Uterus (tissue), 4 donors: ENCODE measurements around the gene BCAR3. TPM values are rescaled to one million over a fixed set of nuclear protein-coding genes. Genes with fewer than 3 reads are reported as not detected.

Experiments
- DNase-seq, 2 donors: peaks; one replicate each; pipeline ENCODE4 v3.0.0-alpha.2; 2019 to 2020
- H3K27ac ChIP-seq, 2 donors: fragments of 200-600 bp; sonication (generic); 1 replicate in 1 of 2; 2 replicates in 1 of 2; pipeline ENCODE4 v1.5.1; 2016 to 2018
- H3K27me3 ChIP-seq, 2 donors: fragments of 200-600 bp; sonication (generic); one replicate each; pipeline ENCODE4 v1.5.1; 2018 to 2019; ENCODE audit warnings: control low read depth in 1 of 2
- H3K36me3 ChIP-seq, 2 donors: fragments of 200-600 bp; sonication (generic); one replicate each; pipeline ENCODE4 v1.5.1; 2019; ENCODE audit warnings: control low read depth in 1 of 2
- H3K4me1 ChIP-seq, 2 donors: fragments of 200-600 bp; sonication (generic); one replicate each; pipeline ENCODE4 v1.5.1; 2018 to 2019; ENCODE audit warnings: control low read depth in 1 of 2
- H3K4me3 ChIP-seq, 2 donors: fragments of 200-600 bp; sonication (generic); 1 replicate in 1 of 2; 2 replicates in 1 of 2; pipeline ENCODE4 v1.5.1; 2018 to 2019; ENCODE audit warnings: mild to moderate bottlenecking in 1 of 2
- H3K9me3 ChIP-seq, 2 donors: fragments of 200-600 bp; sonication (generic); one replicate each; pipeline ENCODE4 v1.5.1; 2019; ENCODE audit warnings: control low read depth in 1 of 2
- POLR2A ChIP-seq, 2 donors: fragments of 450-650 bp; IDR thresholded peaks; one replicate each; pipeline ENCODE4 v1.6.1; 2016; ENCODE audit warnings: antibody characterized with exemption in 2 of 2, mild to moderate bottlenecking in 1 of 2, moderate library complexity in 1 of 2
- intact Hi-C: fragments of 100-400 bp; cut with DNase I; formaldehyde crosslinking; loops from one replicate; pipeline ENCODE4 v1.15.1; 2023; ENCODE audit warnings: low total_unique reads
- total RNA-seq, 4 donors: library from RNA; depleted of rRNA in 3 of 4; stranded (reverse); fragments of >200 nt in 3 of 4; gene quantifications; one replicate each; pipeline versions ENCODE4 v1.1.0 to v1.2.4, GENCODE V29; 2014 to 2023
- TF ChIP-seq, protein P1 (sequence below), 4 experiments: fragments of 200-600 bp in 2 of 4; fragments of 450-650 bp in 2 of 4; sonication (generic) in 2 of 4; IDR thresholded peaks; one replicate each; pipeline ENCODE4 v1.5.1; 2016 to 2019; ENCODE audit warnings: antibody characterized with exemption in 4 of 4, mild to moderate bottlenecking in 2 of 4, moderate library complexity in 1 of 4
- donor health status: DM: yes; HTN: yes; CAD: no.

The BCAR3 gene
- total RNA-seq, 4 donors from 2014 or later = 8.5 to 56.8 (median 20.2) TPM

DNA sequence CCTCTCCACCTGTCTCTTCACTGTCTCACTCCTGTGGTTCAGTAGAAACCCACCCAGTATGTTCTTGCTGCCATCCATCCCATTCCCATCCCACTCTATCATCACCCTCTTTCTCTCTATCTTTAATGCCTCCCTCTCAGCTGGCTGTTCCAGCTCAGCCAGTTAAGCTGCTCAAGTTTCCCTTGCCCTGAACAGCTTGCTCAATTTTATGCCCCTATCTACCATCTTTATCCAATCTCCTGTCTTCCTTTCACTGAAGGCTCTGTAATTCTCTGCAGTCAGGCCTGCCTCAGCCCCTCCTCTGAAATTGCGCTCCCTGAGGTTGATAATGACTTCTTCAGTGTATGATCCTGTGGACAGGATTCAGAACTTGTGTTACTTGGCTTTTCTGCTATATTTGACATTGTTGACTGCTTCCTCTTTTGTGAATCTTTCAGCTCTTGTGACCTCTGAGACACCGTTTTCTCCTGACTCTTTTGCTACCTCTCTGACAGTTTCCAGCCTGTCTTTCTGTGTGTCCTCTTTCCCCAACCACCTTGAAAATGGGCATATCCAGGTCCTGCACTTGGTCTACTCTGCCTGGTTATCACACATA is 13.9 kb upstream of the BCAR3 start:
- Histone ChIP-seq H3K4me3 (no peak overlapping the region), H3K27ac (no peak overlapping the region), H3K9me3 (no peaks in the 10 kb centered on the region), H3K4me1 (no peaks in the 10 kb centered on the region), H3K36me3 (no peaks in the 10 kb centered on the region), H3K27me3 (no peaks in the 10 kb centered on the region)
- intact Hi-C loops = no loop called here
- no peak for DNase-seq
- no peak for TF ChIP-seq POLR2A (IDR thresholded peaks at IDR 0.05)
- TF ChIP-seq, protein P1, sequence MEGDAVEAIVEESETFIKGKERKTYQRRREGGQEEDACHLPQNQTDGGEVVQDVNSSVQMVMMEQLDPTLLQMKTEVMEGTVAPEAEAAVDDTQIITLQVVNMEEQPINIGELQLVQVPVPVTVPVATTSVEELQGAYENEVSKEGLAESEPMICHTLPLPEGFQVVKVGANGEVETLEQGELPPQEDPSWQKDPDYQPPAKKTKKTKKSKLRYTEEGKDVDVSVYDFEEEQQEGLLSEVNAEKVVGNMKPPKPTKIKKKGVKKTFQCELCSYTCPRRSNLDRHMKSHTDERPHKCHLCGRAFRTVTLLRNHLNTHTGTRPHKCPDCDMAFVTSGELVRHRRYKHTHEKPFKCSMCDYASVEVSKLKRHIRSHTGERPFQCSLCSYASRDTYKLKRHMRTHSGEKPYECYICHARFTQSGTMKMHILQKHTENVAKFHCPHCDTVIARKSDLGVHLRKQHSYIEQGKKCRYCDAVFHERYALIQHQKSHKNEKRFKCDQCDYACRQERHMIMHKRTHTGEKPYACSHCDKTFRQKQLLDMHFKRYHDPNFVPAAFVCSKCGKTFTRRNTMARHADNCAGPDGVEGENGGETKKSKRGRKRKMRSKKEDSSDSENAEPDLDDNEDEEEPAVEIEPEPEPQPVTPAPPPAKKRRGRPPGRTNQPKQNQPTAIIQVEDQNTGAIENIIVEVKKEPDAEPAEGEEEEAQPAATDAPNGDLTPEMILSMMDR (IDR thresholded peaks at IDR 0.05) = no peak

DNA sequence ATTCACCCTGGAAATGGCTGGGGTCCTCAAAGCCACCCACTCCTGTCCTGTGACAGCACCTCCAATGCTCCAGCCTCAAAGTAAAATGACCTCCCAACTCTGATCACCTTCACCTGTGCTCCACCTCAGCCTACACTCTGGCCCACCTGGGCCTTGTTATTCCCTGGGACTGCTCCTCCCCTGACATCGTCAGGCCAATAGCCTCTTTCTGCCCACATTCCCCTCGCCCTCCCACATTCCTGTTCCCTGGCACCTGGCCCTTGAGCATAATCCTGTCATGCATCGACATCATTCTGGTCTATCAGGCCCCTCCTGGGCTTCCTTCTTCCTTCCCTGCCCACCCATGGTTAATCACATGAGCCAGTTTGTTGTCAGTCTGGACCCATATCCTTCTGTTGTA is 13.2 kb upstream of the BCAR3 start:
- no peaks in the 10 kb centered on the region for H3K9me3 ChIP-seq
- intact Hi-C loops = no loop called here
- no peaks in the 10 kb centered on the region for H3K36me3 ChIP-seq
- no peak for DNase-seq
- H3K4me1 ChIP-seq = no peaks in the 10 kb centered on the region
- H3K27me3 ChIP-seq = no peaks in the 10 kb centered on the region
- no peak overlapping the region for H3K4me3 ChIP-seq
- no peak overlapping the region for H3K27ac ChIP-seq
- TF ChIP-seq, protein P1 (IDR thresholded peaks at IDR 0.05) = no peak
- no peak for TF ChIP-seq POLR2A (IDR thresholded peaks at IDR 0.05)

DNA sequence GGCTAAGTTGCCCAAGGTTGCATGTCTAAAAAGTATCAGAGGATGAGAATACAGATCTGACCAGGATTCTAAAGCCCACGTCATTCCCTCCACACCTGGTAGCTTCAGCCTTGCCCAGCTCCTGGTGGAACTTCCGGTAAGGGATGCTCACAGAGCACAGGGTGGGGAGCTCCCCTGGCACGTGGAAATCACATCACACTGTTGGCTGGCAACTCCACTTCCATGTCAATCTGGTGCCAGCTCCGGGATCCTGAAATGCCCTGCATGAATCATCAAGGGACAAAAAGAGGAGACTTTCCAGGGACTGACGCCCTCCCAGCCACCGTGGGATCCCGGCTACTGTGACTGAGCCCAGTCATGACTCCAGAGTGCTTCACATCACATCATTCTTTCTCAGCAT is 12.4 kb upstream of the BCAR3 start:
- Histone ChIP-seq H3K4me3 (no peak overlapping the region), H3K27me3 (no peaks in the 10 kb centered on the region), H3K36me3 (no peaks in the 10 kb centered on the region), H3K4me1 (no peaks in the 10 kb centered on the region), H3K9me3 (no peaks in the 10 kb centered on the region), H3K27ac (no peak overlapping the region)
- intact Hi-C loops = no loop called here
- no peak for DNase-seq
- TF ChIP-seq POLR2A (IDR thresholded peaks at IDR 0.05) = no peak
- TF ChIP-seq, protein P1 (IDR thresholded peaks at IDR 0.05) = no peak

DNA sequence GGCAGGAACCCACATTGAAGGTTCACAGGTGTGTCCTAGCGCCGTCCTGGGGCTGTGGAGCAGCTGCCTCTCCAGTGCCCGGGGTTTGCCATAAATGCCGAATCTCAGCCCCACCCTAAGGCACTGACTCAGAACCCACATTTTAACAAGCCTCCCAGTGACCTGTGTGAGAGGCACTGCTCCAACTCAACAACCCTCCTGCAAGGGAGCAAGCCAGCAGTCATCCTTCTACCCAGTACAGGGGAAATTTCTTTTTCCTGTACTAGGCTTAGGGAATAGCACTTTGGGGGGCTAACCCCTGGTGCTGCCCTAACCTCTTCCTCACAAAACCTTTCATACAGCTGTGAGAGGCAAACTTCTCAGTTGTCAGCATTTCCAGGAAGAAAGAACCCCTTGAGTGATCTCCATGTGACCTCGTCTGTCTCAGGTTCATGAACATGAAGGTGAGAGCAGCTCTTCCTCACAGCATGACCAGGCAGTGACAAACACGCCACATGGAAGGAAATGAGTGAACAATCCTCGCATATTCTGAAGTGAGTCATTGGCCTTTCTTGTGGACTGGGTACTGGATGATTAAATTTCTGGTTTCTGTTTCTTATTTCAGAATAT is 11.4 kb upstream of the BCAR3 start:
- intact Hi-C loops = no loop called here
- DNase-seq = no peak
- H3K36me3 ChIP-seq = no peaks in the 10 kb centered on the region

DNA sequence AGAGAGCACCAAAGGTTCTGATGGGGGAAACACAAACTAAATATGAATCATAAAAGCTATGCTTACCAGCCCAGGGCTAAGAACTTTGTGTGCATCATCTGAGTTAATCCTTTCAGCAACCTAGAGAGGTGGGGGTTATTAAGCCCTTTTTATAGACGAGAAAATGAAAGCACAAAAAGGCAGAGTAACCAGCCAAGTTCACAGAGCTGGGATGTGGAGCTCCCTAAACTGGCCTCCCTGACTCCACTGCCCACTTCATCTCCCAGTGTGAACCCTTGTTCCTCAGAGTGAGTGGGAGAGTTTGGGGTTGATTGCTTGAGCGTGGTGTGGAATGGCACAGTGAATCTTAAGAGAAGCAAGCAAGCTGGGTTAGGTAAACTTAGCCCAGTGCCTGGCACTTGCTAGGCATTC is 10.8 kb upstream of the BCAR3 start:
- H3K4me3 ChIP-seq = no peak overlapping the region
- TF ChIP-seq, protein P1 (IDR thresholded peaks at IDR 0.05) = no peak
- TF ChIP-seq POLR2A (IDR thresholded peaks at IDR 0.05) = no peak
- no peaks in the 10 kb centered on the region for H3K27me3 ChIP-seq
- H3K9me3 ChIP-seq = no peaks in the 10 kb centered on the region
- H3K27ac ChIP-seq = peak overlapping the region in 1 of 2 donors; percentile 25
- H3K4me1 ChIP-seq = no peaks in the 10 kb centered on the region
- intact Hi-C loops = no loop called here
- no peaks in the 10 kb centered on the region for H3K36me3 ChIP-seq
- no peak for DNase-seq

More for the DNA sequence above, 11.4 kb upstream of the BCAR3 start:
- TF ChIP-seq, protein P1 (IDR thresholded peaks at IDR 0.05) = no peak
- TF ChIP-seq POLR2A (IDR thresholded peaks at IDR 0.05) = no peak
- Histone ChIP-seq H3K27ac (peak overlapping the region in 1 of 2 donors; percentile 25), H3K27me3 (no peaks in the 10 kb centered on the region), H3K9me3 (no peaks in the 10 kb centered on the region), H3K4me3 (no peak overlapping the region), H3K4me1 (no peaks in the 10 kb centered on the region)
